ENCODE measurements around the gene SCLT1. TPM values are rescaled to one million over a fixed set of nuclear protein-coding genes. Genes with fewer than 3 reads are reported as not detected.

SCLT1 gene
- total and polyA plus RNA-seq, 2 of the 13 experiments (the other 11 are each of a cell fraction or from before 2014, with no cell fraction given): 1.5 to 8.7 TPM

DNA sequence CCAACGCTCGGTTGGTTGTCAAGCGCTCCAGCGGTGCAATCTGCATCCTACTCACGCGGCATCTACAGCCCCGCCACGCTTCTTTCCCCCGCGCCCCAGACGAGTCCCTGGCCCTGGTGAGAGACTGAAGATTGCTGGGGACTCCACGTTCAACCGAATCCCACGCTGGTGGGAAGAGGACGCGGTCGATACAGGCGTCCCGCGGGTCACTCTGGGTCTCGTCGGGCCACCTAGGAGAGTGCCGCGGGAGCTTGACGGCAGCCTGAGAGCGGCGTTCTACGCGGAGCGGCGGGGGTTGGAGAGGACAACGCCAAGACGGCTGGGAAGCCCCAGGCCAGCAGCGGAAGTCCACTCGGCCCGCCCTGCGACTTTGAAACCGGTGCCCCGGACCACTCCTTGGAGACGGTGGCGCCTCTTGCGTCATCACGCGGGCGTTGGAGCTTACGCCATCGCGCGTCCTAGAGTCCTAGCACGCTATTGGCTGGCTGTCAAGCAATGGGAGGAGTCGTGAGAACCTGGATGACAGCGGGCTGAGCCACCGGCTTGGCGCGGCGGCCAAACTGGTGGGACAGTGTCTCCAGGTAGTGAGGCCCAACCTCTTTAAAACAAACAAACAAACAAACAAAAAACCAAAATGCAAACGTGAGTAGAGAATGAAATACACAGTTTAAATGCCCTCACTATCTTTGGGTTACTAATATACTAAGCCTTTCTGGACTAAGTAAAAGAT is at the start of gene SCLT1 (continued):
- TF ChIP-seq, protein P1, sequence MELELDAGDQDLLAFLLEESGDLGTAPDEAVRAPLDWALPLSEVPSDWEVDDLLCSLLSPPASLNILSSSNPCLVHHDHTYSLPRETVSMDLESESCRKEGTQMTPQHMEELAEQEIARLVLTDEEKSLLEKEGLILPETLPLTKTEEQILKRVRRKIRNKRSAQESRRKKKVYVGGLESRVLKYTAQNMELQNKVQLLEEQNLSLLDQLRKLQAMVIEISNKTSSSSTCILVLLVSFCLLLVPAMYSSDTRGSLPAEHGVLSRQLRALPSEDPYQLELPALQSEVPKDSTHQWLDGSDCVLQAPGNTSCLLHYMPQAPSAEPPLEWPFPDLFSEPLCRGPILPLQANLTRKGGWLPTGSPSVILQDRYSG (CRISPR knock-in tag; IDR thresholded peaks at IDR 0.05): no peak
- TF ChIP-seq ZFP41 (CRISPR knock-in tag; IDR thresholded peaks at IDR 0.05; ENCODE audit: borderline replicate concordance): peak; percentile 53; the same call in 1 of the 2 replicates
- TF ChIP-seq, protein P2, sequence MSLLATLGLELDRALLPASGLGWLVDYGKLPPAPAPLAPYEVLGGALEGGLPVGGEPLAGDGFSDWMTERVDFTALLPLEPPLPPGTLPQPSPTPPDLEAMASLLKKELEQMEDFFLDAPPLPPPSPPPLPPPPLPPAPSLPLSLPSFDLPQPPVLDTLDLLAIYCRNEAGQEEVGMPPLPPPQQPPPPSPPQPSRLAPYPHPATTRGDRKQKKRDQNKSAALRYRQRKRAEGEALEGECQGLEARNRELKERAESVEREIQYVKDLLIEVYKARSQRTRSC (CRISPR knock-in tag; IDR thresholded peaks at IDR 0.05; ENCODE audit: low read depth): no peak
- TF ChIP-seq, protein P3, sequence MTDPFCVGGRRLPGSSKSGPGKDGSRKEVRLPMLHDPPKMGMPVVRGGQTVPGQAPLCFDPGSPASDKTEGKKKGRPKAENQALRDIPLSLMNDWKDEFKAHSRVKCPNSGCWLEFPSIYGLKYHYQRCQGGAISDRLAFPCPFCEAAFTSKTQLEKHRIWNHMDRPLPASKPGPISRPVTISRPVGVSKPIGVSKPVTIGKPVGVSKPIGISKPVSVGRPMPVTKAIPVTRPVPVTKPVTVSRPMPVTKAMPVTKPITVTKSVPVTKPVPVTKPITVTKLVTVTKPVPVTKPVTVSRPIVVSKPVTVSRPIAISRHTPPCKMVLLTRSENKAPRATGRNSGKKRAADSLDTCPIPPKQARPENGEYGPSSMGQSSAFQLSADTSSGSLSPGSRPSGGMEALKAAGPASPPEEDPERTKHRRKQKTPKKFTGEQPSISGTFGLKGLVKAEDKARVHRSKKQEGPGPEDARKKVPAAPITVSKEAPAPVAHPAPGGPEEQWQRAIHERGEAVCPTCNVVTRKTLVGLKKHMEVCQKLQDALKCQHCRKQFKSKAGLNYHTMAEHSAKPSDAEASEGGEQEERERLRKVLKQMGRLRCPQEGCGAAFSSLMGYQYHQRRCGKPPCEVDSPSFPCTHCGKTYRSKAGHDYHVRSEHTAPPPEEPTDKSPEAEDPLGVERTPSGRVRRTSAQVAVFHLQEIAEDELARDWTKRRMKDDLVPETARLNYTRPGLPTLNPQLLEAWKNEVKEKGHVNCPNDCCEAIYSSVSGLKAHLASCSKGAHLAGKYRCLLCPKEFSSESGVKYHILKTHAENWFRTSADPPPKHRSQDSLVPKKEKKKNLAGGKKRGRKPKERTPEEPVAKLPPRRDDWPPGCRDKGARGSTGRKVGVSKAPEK (CRISPR knock-in tag; IDR thresholded peaks at IDR 0.05; ENCODE audit: borderline replicate concordance): 0 out of 2 replicates have a peak, but pooled peaks have one; percentile 70
- no peak for TF ChIP-seq HCFC1 (IDR thresholded peaks at IDR 0.05; ENCODE audit: low read depth, low read length)
- peak; percentile 47; the same call in 1 of the 2 replicates for TF ChIP-seq BRCA1 (CRISPR knock-in tag; IDR thresholded peaks at IDR 0.05)
- TF ChIP-seq FIP1L1 (IDR thresholded peaks at IDR 0.05; ENCODE audit: borderline replicate concordance, insufficient read depth, low read depth, low read length): no peak
- TF ChIP-seq ZNF556 (CRISPR knock-in tag; IDR thresholded peaks at IDR 0.05; ENCODE audit: borderline replicate concordance): peak; percentile 83; the same call in 1 of the 2 replicates
- 0 out of 2 replicates have a peak, but pooled peaks have one; percentile 22 for TF ChIP-seq FOXO1 (CRISPR knock-in tag; IDR thresholded peaks at IDR 0.05)
- peak; percentile 57; the same call in 1 of the 2 replicates for TF ChIP-seq ZFY (CRISPR knock-in tag; IDR thresholded peaks at IDR 0.05)
- no peak; the same call in 1 of the 2 replicates for TF ChIP-seq SRY (CRISPR knock-in tag; IDR thresholded peaks at IDR 0.05)
- no peak for TF ChIP-seq ZNF747 (CRISPR knock-in tag; IDR thresholded peaks at IDR 0.05; ENCODE audit: borderline replicate concordance)
- no peak for TF ChIP-seq ZFP62 (CRISPR knock-in tag; IDR thresholded peaks at IDR 0.05)
- TF ChIP-seq, protein P4, sequence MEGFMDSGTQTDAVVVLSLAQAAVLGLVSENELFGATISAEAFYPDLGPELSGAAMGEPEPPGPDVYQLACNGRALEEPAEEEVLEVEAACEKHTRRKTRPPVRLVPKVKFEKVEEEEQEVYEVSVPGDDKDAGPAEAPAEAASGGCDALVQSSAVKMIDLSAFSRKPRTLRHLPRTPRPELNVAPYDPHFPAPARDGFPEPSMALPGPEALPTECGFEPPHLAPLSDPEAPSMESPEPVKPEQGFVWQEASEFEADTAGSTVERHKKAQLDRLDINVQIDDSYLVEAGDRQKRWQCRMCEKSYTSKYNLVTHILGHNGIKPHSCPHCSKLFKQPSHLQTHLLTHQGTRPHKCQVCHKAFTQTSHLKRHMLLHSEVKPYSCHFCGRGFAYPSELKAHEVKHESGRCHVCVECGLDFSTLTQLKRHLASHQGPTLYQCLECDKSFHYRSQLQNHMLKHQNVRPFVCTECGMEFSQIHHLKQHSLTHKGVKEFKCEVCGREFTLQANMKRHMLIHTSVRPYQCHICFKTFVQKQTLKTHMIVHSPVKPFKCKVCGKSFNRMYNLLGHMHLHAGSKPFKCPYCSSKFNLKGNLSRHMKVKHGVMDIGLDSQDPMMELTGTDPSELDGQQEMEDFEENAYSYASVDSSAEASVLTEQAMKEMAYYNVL (CRISPR knock-in tag; IDR thresholded peaks at IDR 0.05; ENCODE audit: borderline replicate concordance): 0 out of 2 replicates have a peak, but pooled peaks have one; percentile 43
- no peak for TF ChIP-seq RFXANK (CRISPR knock-in tag; IDR thresholded peaks at IDR 0.05)
- TF ChIP-seq, protein P5, sequence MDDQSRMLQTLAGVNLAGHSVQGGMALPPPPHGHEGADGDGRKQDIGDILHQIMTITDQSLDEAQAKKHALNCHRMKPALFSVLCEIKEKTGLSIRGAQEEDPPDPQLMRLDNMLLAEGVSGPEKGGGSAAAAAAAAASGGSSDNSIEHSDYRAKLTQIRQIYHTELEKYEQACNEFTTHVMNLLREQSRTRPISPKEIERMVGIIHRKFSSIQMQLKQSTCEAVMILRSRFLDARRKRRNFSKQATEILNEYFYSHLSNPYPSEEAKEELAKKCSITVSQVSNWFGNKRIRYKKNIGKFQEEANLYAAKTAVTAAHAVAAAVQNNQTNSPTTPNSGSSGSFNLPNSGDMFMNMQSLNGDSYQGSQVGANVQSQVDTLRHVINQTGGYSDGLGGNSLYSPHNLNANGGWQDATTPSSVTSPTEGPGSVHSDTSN (CRISPR knock-in tag; IDR thresholded peaks at IDR 0.05; ENCODE audit: borderline replicate concordance): no peak
- TF ChIP-seq ZSCAN12 (CRISPR knock-in tag; IDR thresholded peaks at IDR 0.05): no peak
- no peak for TF ChIP-seq ZNF720 (CRISPR knock-in tag; IDR thresholded peaks at IDR 0.05)
- TF ChIP-seq ZNF331 (CRISPR knock-in tag; IDR thresholded peaks at IDR 0.05): no peak
- TF ChIP-seq ZNF496 (CRISPR knock-in tag; IDR thresholded peaks at IDR 0.05; ENCODE audit: insufficient replicate concordance): no peak
- peak; percentile 51; the same call in 1 of the 2 replicates for TF ChIP-seq PITX1 (CRISPR knock-in tag; IDR thresholded peaks at IDR 0.05)
- no peak for TF ChIP-seq RXRB (CRISPR knock-in tag; IDR thresholded peaks at IDR 0.05; ENCODE audit: borderline replicate concordance)

Data from HepG2 (cell line).